Fibroblast of villous mesenchyme (primary cell): Measurements from ENCODE around the gene YY2. TPM values are rescaled to one million over a fixed set of nuclear protein-coding genes. Genes with fewer than 3 reads are reported as not detected.
A peak's percentile ranks its signal among the peaks of the same experiment; 100 is the strongest.

ENCODE experiments used
- DNase-seq: peaks from one replicate; pipeline ENCODE4 v3.0.0-alpha.2; 2010; ENCODE audit warnings: low read depth
- H3K4me3 ChIP-seq: 2 replicates; pipeline ENCODE4 v1.5.1; 2011; ENCODE audit warnings: low read depth, mild to moderate bottlenecking, low read length
- total RNA-seq: library from RNA; depleted of rRNA; stranded (reverse); fragments of >200 nt; gene quantifications from 2 replicates; pipeline ENCODE4 v1.2.3, GENCODE V29; 2012
- TF ChIP-seq, protein P1 (sequence below): IDR thresholded peaks from 2 replicates; pipeline ENCODE4 v1.5.1; 2012; ENCODE audit warnings: low read depth, mild to moderate bottlenecking, low read length; ENCODE audit not compliant: insufficient read depth

The YY2 gene
- total RNA-seq, 1 donor = 1.7 TPM

DNA sequence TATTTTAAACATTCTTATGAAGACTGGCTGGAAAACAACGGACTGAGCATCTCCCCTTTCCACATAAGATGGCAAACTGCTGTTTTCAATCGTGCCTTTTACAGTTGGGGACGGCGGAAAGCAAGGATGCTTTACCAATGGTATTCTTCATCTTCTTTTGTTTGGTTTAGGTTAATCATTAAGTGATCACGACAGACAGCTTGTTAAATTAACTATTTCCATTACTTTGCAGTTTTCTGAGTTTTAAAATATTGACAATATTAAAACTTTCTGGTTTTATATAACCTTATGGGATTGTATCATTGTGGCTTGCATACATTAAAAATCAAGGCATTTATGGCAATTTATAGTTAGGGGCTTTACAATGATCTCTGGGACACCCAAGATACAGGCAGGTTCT, 12.6 kb upstream of the YY2 start:
- TF ChIP-seq, protein P1, sequence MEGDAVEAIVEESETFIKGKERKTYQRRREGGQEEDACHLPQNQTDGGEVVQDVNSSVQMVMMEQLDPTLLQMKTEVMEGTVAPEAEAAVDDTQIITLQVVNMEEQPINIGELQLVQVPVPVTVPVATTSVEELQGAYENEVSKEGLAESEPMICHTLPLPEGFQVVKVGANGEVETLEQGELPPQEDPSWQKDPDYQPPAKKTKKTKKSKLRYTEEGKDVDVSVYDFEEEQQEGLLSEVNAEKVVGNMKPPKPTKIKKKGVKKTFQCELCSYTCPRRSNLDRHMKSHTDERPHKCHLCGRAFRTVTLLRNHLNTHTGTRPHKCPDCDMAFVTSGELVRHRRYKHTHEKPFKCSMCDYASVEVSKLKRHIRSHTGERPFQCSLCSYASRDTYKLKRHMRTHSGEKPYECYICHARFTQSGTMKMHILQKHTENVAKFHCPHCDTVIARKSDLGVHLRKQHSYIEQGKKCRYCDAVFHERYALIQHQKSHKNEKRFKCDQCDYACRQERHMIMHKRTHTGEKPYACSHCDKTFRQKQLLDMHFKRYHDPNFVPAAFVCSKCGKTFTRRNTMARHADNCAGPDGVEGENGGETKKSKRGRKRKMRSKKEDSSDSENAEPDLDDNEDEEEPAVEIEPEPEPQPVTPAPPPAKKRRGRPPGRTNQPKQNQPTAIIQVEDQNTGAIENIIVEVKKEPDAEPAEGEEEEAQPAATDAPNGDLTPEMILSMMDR = no peak
- DNase-seq = no peak
- no peak overlapping the region for H3K4me3 ChIP-seq

- DNase-seq = no peak
- TF ChIP-seq, protein P1 = no peak
- H3K4me3 ChIP-seq = no peak overlapping the region
Measured at GRCh38 chrX:21845096-21845495, 10.7 kb upstream of the YY2 start.

- DNase-seq = no peak
- TF ChIP-seq, protein P1 = no peak
- H3K4me3 ChIP-seq = no peak overlapping the region
Measured at GRCh38 chrX:21847342-21847741, 8.4 kb upstream of the YY2 start.

DNA sequence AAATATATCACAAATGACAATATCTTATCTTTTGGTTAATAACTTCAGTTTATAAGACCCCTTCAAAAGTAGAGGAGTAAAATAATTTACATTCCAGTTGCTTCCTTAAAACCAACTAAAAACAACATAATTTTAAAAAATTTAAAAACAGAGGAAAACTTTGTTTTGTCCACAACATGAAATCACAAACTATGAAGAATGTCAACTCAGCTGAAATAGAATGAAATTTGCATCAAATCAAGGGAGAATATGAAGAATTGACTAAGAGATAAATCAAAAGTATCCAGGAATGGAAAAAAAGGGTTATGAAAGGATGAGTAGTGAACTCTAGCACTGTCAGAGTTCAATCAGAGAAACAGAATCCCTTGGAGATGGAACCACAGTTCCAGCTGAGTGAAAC, 2.2 kb upstream of the YY2 start:
- no peak for DNase-seq
- TF ChIP-seq, protein P1 = no peak
- H3K4me3 ChIP-seq = no peak overlapping the region

DNA sequence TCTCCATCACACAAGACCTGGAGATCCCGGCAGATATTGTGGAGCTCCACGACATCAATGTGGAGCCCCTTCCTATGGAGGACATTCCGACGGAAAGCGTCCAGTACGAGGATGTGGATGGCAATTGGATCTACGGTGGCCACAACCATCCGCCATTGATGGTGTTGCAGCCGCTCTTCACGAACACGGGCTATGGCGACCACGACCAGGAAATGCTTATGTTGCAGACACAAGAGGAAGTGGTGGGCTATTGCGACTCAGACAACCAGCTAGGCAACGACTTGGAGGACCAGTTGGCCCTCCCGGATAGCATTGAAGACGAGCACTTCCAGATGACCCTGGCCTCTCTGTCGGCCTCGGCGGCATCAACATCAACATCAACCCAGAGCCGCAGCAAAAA, 717 bp downstream of the YY2 start:
- no peak for DNase-seq
- H3K4me3 ChIP-seq = no peak overlapping the region
- TF ChIP-seq, protein P1 = no peak

DNA sequence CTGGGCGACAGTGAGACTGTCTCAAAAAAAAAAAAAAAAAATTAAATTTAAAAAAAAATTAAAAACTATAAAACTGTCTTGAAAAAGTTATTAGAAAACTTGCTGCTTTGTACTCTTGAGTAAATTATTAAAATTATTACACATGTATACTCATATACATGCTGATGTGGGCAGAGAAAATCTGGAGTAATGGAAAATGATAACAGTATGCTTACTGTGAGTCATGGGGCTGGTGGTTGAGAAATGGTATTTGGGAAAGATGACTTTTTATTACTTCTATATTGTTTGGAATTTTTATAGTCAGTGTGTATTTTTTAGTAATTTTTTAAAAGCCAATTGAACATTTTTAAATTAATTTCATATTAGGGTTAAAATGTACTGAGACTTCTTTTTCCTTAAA, 7.5 kb downstream of the YY2 start:
- TF ChIP-seq, protein P1 = no peak
- no peak overlapping the region for H3K4me3 ChIP-seq
- DNase-seq = peak; percentile 37

- DNase-seq = peak; percentile 29
Measured at GRCh38 chrX:21865436-21865835, 9.6 kb downstream of the YY2 start.

More at GRCh38 chrX:21865436-21865835, 9.6 kb downstream of the YY2 start:
- H3K4me3 ChIP-seq = no peak overlapping the region
- TF ChIP-seq, protein P1 = no peak
